Pancreas (tissue), 10 donors: ENCODE data around the gene PIK3CG. TPM values are rescaled to one million over a fixed set of nuclear protein-coding genes. Genes with fewer than 3 reads are reported as not detected.

ENCODE experiments used
- ATAC-seq, 4 donors: fragments of 200-7000 bp; cut with Tn5 transposase; one replicate each; pipeline versions ENCODE4 v1.8.0 to v1.9.1; 2020; ENCODE audit warnings: mild to moderate bottlenecking in 4 of 4, moderate library complexity in 4 of 4
- DNase-seq, 6 donors: peaks; one replicate each; pipeline ENCODE4 v3.0.0-alpha.2; 2020
- FAIRE-seq: peaks from 2 replicates; lab custom pipeline; 2012; peaks lifted over from hg19 to GRCh38; lab: Jason Lieb, UNC
- H3K27ac ChIP-seq, 4 donors: fragments of 200-600 bp; sonication (generic); 1 replicate in 3 of 4; 2 replicates in 1 of 4; pipeline versions ENCODE4 v1.5.0 to v1.8.0; 2020
- H3K27me3 ChIP-seq, 4 donors: fragments of 200-600 bp; one replicate each; pipeline ENCODE4 v1.8.0; 2021
- H3K36me3 ChIP-seq, 3 donors: fragments of 200-600 bp; sonication (generic) in 1 of 3; one replicate each; pipeline versions ENCODE4 v1.5.0 to v1.8.0; 2020 to 2021
- H3K4me1 ChIP-seq, 3 donors: fragments of 200-600 bp; one replicate each; pipeline ENCODE4 v1.8.0; 2021
- H3K4me3 ChIP-seq, 4 donors: fragments of 200-600 bp; sonication (generic) in 2 of 4; one replicate each; pipeline versions ENCODE4 v1.5.0 to v1.8.0; 2020 to 2021
- H3K9me3 ChIP-seq, 4 donors: fragments of 200-600 bp; one replicate each; pipeline ENCODE4 v1.8.0; 2021
- CTCF ChIP-seq, 4 donors: fragments of 200-600 bp; sonication (generic) in 3 of 4; IDR thresholded peaks; one replicate each; pipeline versions ENCODE4 v1.5.0 to v1.8.0; 2021; ENCODE audit warnings: antibody characterized with exemption in 4 of 4
- WGBS, 2 donors: extraction: QIAGEN DNeasy Blood & Tissue Kit; methylation state at CpG; one replicate each; pipeline ENCODE4 v1.1.7; 2013; 5-methylcytosine and 5-hydroxymethylcytosine counted together
- intact Hi-C, 3 donors: fragments of 100-400 bp; cut with DNase I; formaldehyde crosslinking; loops; one replicate each; pipeline versions ENCODE4 v1.11.1 to v1.14.2; 2022
- polyA plus RNA-seq, 2 donors: library from polyadenylated mRNA; stranded (reverse); fragments of 200-250 nt; gene quantifications; one replicate each; pipeline ENCODE4 v1.2.3, GENCODE V29; 2013
- total RNA-seq, 6 donors: library from RNA; stranded (reverse); fragmentation: NEBNext Ultra II Directional in 4 of 6; extraction: Animal tissue kit (Norgen Biotek cat#: 25700) in 4 of 6; gene quantifications; one replicate each; pipeline versions ENCODE4 v1.2.1 to v1.2.4, GENCODE V29; 2021 to 2023
- donor health status: healthy with polysubstance abuse.
- donor health status: DM: no; HTN: no; CAD: no; lungs with moderate emphysema.
- donor health status: DM: no; HTN: no; CAD: no.
- donor health status: control.
- donor health status: control.
- donor health status: Bipolar disorder and iron deficiency.
- donor health status: DM: yes; HTN: yes; CAD: no.
- donor health status: DM: no; HTN: no; CAD: no.
- donor health status: DM: no; HTN: no; CAD: no.
- donor health status: DM: yes; HTN: yes; CAD: no.

The PIK3CG gene
- total and polyA plus RNA-seq, 8 donors, result 0.09 to 5.3 (median 0.55) TPM

- no peak for TF ChIP-seq CTCF (IDR thresholded peaks at IDR 0.05)
- Histone ChIP-seq H3K4me1 (no peaks in the 10 kb centered on the region), H3K27ac (no peak overlapping the region), H3K9me3 (no peaks in the 10 kb centered on the region), H3K27me3 (no peaks in the 10 kb centered on the region), H3K4me3 (no peak overlapping the region), H3K36me3 (no peaks in the 10 kb centered on the region)
- ATAC-seq, result no peak
- no peak for FAIRE-seq
- intact Hi-C loops, result no loop called here
- 48 to 60% methylated on average over 2 of the region's 2 CpGs for WGBS, 2 donors
- no peak for DNase-seq
Observed at GRCh38 chr7:106911959-106912358, 46.9 kb downstream of the PIK3CG start.

GRCh38 chr7:106914018-106914607 lies 49.0 kb downstream of the PIK3CG start:
- ATAC-seq, result no peak
- WGBS, 2 donors, result 91 to 93% methylated on average over 3 of the region's 3 CpGs

GRCh38 chr7:106915407-106915806 lies 50.3 kb downstream of the PIK3CG start:
- intact Hi-C loops, result no loop called here
- FAIRE-seq (no peak), ATAC-seq (no peak), DNase-seq (no peak)
- WGBS, 2 donors, result 78 to 91% methylated on average over 2 of the region's 2 CpGs
- no peak for TF ChIP-seq CTCF (IDR thresholded peaks at IDR 0.05)
- Histone ChIP-seq H3K4me1 (no peaks in the 10 kb centered on the region), H3K4me3 (no peak overlapping the region), H3K9me3 (no peaks in the 10 kb centered on the region), H3K36me3 (no peaks in the 10 kb centered on the region), H3K27me3 (no peaks in the 10 kb centered on the region), H3K27ac (no peak overlapping the region)

More at GRCh38 chr7:106914018-106914607, 49.0 kb downstream of the PIK3CG start:
- no peak for DNase-seq
- no peak for TF ChIP-seq CTCF (IDR thresholded peaks at IDR 0.05)
- no peaks in the 10 kb centered on the region for H3K4me1 ChIP-seq
- H3K27me3 ChIP-seq, result no peaks in the 10 kb centered on the region
- intact Hi-C loops, result no loop called here
- no peak overlapping the region for H3K4me3 ChIP-seq
- FAIRE-seq, result no peak
- H3K27ac ChIP-seq, result no peak overlapping the region
- H3K36me3 ChIP-seq, result no peaks in the 10 kb centered on the region
- H3K9me3 ChIP-seq, result no peaks in the 10 kb centered on the region

- Histone ChIP-seq H3K27ac (no peak overlapping the region), H3K4me3 (no peak overlapping the region), H3K27me3 (no peaks in the 10 kb centered on the region), H3K9me3 (no peaks in the 10 kb centered on the region), H3K36me3 (no peaks in the 10 kb centered on the region), H3K4me1 (no peaks in the 10 kb centered on the region)
- ATAC-seq (no peak), DNase-seq (no peak), FAIRE-seq (no peak)
- WGBS, 2 donors, result 72 to 79% methylated on average over 4 of the region's 4 CpGs
- intact Hi-C loops, result no loop called here
- no peak for TF ChIP-seq CTCF (IDR thresholded peaks at IDR 0.05)
Observed at GRCh38 chr7:106915873-106916272, 50.8 kb downstream of the PIK3CG start.

GRCh38 chr7:106916679-106917078 lies 51.6 kb downstream of the PIK3CG start:
- Histone ChIP-seq H3K27ac (no peak overlapping the region), H3K27me3 (no peaks in the 10 kb centered on the region), H3K4me1 (no peaks in the 10 kb centered on the region), H3K9me3 (no peaks in the 10 kb centered on the region), H3K4me3 (no peak overlapping the region), H3K36me3 (no peaks in the 10 kb centered on the region)
- no peak for TF ChIP-seq CTCF (IDR thresholded peaks at IDR 0.05)
- DNase-seq, result no peak
- WGBS, 2 donors, result 60% methylated on average over 1 of the region's 1 CpG
- intact Hi-C loops, result no loop called here
- no peak for ATAC-seq
- no peak for FAIRE-seq
